ENCODE data around the gene BATF. TPM values are rescaled to one million over a fixed set of nuclear protein-coding genes. Genes with fewer than 3 reads are reported as not detected.
A peak's percentile ranks its signal among the peaks of the same experiment; 100 is the strongest.

BATF gene
- total RNA-seq, 1 experiment from 2014 or later = 55.7 TPM

DNA sequence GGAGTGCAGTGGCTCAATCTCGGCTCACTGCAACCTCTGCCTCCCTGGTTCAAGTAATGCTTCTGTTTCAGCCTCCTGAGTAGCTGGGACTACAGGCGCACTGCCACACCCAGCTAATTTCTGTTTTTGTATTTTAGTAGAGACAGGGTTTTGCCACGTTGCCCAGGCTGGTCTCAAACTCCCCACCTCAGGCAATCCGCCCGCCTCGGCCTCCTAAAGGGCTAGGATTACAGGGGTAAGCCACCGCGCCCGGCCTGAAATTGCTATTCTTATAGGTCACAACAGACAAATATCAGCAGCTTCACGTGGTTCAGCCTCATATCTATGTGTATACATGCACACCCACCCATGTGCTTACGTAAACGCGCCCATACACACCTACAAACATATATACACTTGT is 23.6 kb downstream of the BATF start:
- Histone ChIP-seq H3K4me1 (replicated peaks; ENCODE audit: insufficient read depth) (peaks cover 20% of the 10 kb centered on the region), H3K9me2 (ENCODE audit: insufficient read depth) (no peaks in the 10 kb centered on the region), H3K9me3 (ENCODE audit: insufficient read depth, low read depth) (no peaks in the 10 kb centered on the region), H3F3A (ENCODE audit: insufficient read depth, low read depth) (peaks cover 16% of the 10 kb centered on the region; the same call in 1 of the 2 replicates), H3K79me2 (ENCODE audit: low read depth) (no peaks in the 10 kb centered on the region), H3K27ac (no peak overlapping the region), H3K4me3 (no peak overlapping the region), H2AFZ (no peak overlapping the region), H4K20me1 (ENCODE audit: insufficient read depth) (no peaks in the 10 kb centered on the region), H3K27me3 (ENCODE audit: insufficient read depth, low read depth) (no peaks in the 10 kb centered on the region), H3K4me2 (no peak overlapping the region), H3K36me3 (ENCODE audit: low read depth) (no peaks in the 10 kb centered on the region)
- ChIA-PET POLR2A (ENCODE audit: unreplicated experiment) (interaction anchor here (0.6 kb wide), 1 partner anchor 89 kb away, joined by 3 read pairs; no protein-coding TSS in a partner anchor), CTCF (no interaction called here)
- TF ChIP-seq EZH2 (IDR thresholded peaks at IDR 0.05; ENCODE audit: low read depth) = no peak
- TF ChIP-seq, protein P1, sequence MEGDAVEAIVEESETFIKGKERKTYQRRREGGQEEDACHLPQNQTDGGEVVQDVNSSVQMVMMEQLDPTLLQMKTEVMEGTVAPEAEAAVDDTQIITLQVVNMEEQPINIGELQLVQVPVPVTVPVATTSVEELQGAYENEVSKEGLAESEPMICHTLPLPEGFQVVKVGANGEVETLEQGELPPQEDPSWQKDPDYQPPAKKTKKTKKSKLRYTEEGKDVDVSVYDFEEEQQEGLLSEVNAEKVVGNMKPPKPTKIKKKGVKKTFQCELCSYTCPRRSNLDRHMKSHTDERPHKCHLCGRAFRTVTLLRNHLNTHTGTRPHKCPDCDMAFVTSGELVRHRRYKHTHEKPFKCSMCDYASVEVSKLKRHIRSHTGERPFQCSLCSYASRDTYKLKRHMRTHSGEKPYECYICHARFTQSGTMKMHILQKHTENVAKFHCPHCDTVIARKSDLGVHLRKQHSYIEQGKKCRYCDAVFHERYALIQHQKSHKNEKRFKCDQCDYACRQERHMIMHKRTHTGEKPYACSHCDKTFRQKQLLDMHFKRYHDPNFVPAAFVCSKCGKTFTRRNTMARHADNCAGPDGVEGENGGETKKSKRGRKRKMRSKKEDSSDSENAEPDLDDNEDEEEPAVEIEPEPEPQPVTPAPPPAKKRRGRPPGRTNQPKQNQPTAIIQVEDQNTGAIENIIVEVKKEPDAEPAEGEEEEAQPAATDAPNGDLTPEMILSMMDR (conservative IDR thresholded peaks at IDR 0.05) = no peak
- no TSS peak for BruUV-seq (replicated peaks)
- intact Hi-C loops (cut with micrococcal nuclease; ENCODE audit: unreplicated experiment) = no loop called here
- no peak for DNase-seq

DNA sequence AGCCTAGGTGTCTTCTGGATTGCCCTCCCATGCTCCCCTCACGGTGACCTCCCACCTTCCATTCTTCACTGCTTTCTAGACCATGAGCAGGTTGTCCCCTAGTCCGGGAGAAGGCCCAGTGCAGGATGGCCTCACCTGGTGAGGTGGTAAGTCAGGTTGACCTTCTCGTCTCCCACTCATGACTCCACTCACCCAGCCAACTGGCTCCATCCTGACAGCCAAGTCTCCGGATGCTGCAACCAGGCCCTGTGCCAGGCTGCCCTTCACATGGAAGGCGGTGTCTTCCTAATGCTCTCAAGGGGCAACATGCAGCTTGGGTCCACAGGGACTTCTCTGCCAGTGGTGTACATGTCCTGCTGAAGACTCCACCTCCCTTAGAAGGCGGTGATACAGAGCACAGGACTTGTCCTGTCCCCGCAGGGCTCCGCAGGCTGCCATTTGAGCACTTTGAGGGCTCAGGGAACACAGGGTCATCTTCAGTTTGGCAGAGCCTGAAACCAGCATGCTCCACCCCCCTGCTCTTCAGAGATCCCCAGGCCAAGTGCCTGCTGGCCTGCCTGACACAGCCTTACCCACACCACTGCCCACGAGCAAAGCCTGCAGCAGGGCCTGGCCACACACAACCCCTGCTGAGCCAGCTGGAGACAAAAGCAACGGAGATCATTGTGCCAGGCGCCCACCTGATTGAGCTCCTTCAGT is 25.4 kb downstream of the BATF start:
- Histone ChIP-seq H3K27me3 (ENCODE audit: insufficient read depth, low read depth) (no peaks in the 10 kb centered on the region), H3K4me3 (no peak overlapping the region), H2AFZ (no peak overlapping the region), H3K4me1 (replicated peaks; ENCODE audit: insufficient read depth) (peaks cover 21% of the 10 kb centered on the region), H3K9me2 (ENCODE audit: insufficient read depth) (no peaks in the 10 kb centered on the region), H4K20me1 (ENCODE audit: insufficient read depth) (no peaks in the 10 kb centered on the region), H3K79me2 (ENCODE audit: low read depth) (no peaks in the 10 kb centered on the region), H3K27ac (no peak overlapping the region), H3K36me3 (ENCODE audit: low read depth) (no peaks in the 10 kb centered on the region), H3K9me3 (ENCODE audit: insufficient read depth, low read depth) (no peaks in the 10 kb centered on the region), H3K4me2 (no peak overlapping the region), H3F3A (ENCODE audit: insufficient read depth, low read depth) (peaks cover 12% of the 10 kb centered on the region; the same call in 1 of the 2 replicates)
- intact Hi-C loops (cut with micrococcal nuclease; ENCODE audit: unreplicated experiment) = no loop called here
- no peak for DNase-seq
- TF ChIP-seq, protein P1 (conservative IDR thresholded peaks at IDR 0.05) = no peak
- no peak for TF ChIP-seq EZH2 (IDR thresholded peaks at IDR 0.05; ENCODE audit: low read depth)
- POLR2A ChIA-PET (ENCODE audit: unreplicated experiment) = no interaction called here
- CTCF ChIA-PET = no interaction called here
- BruUV-seq (replicated peaks) = no TSS peak

DNA sequence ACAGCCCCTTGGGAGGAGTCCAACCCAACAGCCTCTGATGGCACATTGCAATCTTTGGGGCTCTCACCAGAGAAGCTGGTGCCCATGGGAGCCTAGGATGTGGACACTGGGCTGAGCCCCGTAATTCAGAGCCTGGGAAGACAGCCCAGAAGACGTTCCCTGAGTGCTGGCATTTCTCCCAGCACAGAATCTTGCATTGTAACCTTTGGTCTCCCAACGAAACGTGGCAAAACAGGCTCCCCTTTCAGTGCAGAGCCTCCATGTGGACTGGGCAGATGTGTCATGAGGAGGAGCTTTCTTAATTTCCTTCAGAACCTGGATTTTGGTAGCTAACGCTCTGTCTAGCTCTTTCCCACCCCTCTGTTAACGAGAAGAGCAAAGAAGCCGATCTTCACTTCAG is 26.3 kb downstream of the BATF start:
- Histone ChIP-seq H4K20me1 (ENCODE audit: insufficient read depth) (no peaks in the 10 kb centered on the region), H2AFZ (no peak overlapping the region), H3K4me1 (replicated peaks; ENCODE audit: insufficient read depth) (peaks cover 19% of the 10 kb centered on the region), H3K27me3 (ENCODE audit: insufficient read depth, low read depth) (no peaks in the 10 kb centered on the region), H3K4me3 (no peak overlapping the region), H3F3A (ENCODE audit: insufficient read depth, low read depth) (peaks cover 8% of the 10 kb centered on the region; the same call in 1 of the 2 replicates), H3K9me2 (ENCODE audit: insufficient read depth) (no peaks in the 10 kb centered on the region), H3K27ac (no peak overlapping the region), H3K36me3 (ENCODE audit: low read depth) (no peaks in the 10 kb centered on the region), H3K4me2 (no peak overlapping the region), H3K9me3 (ENCODE audit: insufficient read depth, low read depth) (no peaks in the 10 kb centered on the region), H3K79me2 (ENCODE audit: low read depth) (no peaks in the 10 kb centered on the region)
- TF ChIP-seq, protein P1 (conservative IDR thresholded peaks at IDR 0.05) = no peak
- no peak for TF ChIP-seq EZH2 (IDR thresholded peaks at IDR 0.05; ENCODE audit: low read depth)
- BruUV-seq (replicated peaks) = no TSS peak
- CTCF ChIA-PET = interaction anchor here (0.6 kb wide), 2 partner anchors 13 to 55 kb away, joined by 3 read pairs; no protein-coding TSS in a partner anchor
- DNase-seq = peak; percentile 52 to 64
- POLR2A ChIA-PET (ENCODE audit: unreplicated experiment) = interaction anchor here (0.6 kb wide), 2 partner anchors 79 to 130 kb away, joined by 3 to 5 read pairs; no protein-coding TSS in a partner anchor
- intact Hi-C loops (cut with micrococcal nuclease; ENCODE audit: unreplicated experiment) = no loop called here
